ENCODE data around the gene DDX59. TPM values are rescaled to one million over a fixed set of nuclear protein-coding genes. Genes with fewer than 3 reads are reported as not detected.

Gene DDX59
- total and polyA plus RNA-seq, 9 of the 15 experiments (the other 6 are each of a cell fraction or from before 2014, with no cell fraction given): 8.3 to 30.4 (median 19.8) TPM

GRCh38 chr1:200640963-200641401 is 28.7 kb downstream of the DDX59 start (continued):
- no peak for TF ChIP-seq NKRF (IDR thresholded peaks at IDR 0.05; ENCODE audit: borderline replicate concordance)
- no peak for TF ChIP-seq MEF2D (tag; conservative IDR thresholded peaks at IDR 0.05; ENCODE audit: low read depth)
- no peak for TF ChIP-seq RFX7 (CRISPR knock-in tag; IDR thresholded peaks at IDR 0.05)
- TF ChIP-seq NCOA6 (IDR thresholded peaks at IDR 0.05): no peak
- 0 out of 4 replicates have a peak, but pooled peaks of 1 of the 2 experiments have one; percentile 21 for TF ChIP-seq NRF1 (conservative IDR thresholded peaks at IDR 0.05 in 1 of 2, IDR thresholded peaks at IDR 0.05 in 1 of 2)
- TF ChIP-seq ZEB2 (IDR thresholded peaks at IDR 0.05): peak; percentile 24; the same call in 1 of the 2 replicates
- TF ChIP-seq TBP (optimal IDR thresholded peaks at IDR 0.05; ENCODE audit: low read depth, low read length): peak; percentile 88
- TF ChIP-seq ZC3H8 (IDR thresholded peaks at IDR 0.05): peak; percentile 52; the same call in 1 of the 2 replicates
- TF ChIP-seq PYGO2 (tag; IDR thresholded peaks at IDR 0.05): 0 out of 2 replicates have a peak, but pooled peaks have one; percentile 35
- no peak for TF ChIP-seq NR4A1 (CRISPR knock-in tag; IDR thresholded peaks at IDR 0.05)
- TF ChIP-seq NR4A1 (tag; IDR thresholded peaks at IDR 0.05): 0 out of 2 replicates have a peak, but pooled peaks have one; percentile 10
- peak; percentile 38; the same call in 1 of the 2 replicates for TF ChIP-seq PTRF (tag; IDR thresholded peaks at IDR 0.05)
- TF ChIP-seq JUND (IDR thresholded peaks at IDR 0.05; ENCODE audit: borderline replicate concordance, low read depth, low read length): peak; percentile 54; the same call in 1 of the 2 replicates
- peak; percentile 74; the same call in 1 of the 3 replicates for TF ChIP-seq JUND (tag; IDR thresholded peaks at IDR 0.05; ENCODE audit: borderline replicate concordance, low read depth, low read length)
- peak; percentile 38; the same call in 1 of the 2 replicates for TF ChIP-seq MGA (IDR thresholded peaks at IDR 0.05)
- 0 out of 2 replicates have a peak, but pooled peaks have one; percentile 22 for TF ChIP-seq MEF2A (IDR thresholded peaks at IDR 0.05; ENCODE audit: control insufficient read depth, low read depth, low read length)
- TF ChIP-seq ZNF311 (CRISPR knock-in tag; IDR thresholded peaks at IDR 0.05): no peak

Data from K562 (cell line).